Stimulated activated CD4-positive, alpha-beta T cell treated with anti-CD3 and anti-CD28 coated beads, Interleukin-1b, Interleukin-23, amount 100 ng/mL, for 24 hours (primary cell): ENCODE data around the gene ZMAT5.

Source experiments
- DNase-seq, 4 experiments: peaks; one replicate each; pipeline ENCODE4 v3.0.0-alpha.2; 2020; ENCODE audit warnings: low read depth in 4 of 4, low spot score in 1 of 4

ZMAT5 gene

GRCh38 chr22:29787371-29787980 is 20.7 kb upstream of the ZMAT5 start:
- no peak for DNase-seq

GRCh38 chr22:29786031-29786430 is 19.2 kb upstream of the ZMAT5 start:
- no peak for DNase-seq

GRCh38 chr22:29784451-29785361 is 17.9 kb upstream of the ZMAT5 start:
- DNase-seq, result no peak

GRCh38 chr22:29782061-29782845 is 15.4 kb upstream of the ZMAT5 start:
- no peak for DNase-seq

- no peak for DNase-seq
Measured at GRCh38 chr22:29780748-29781676, 14.2 kb upstream of the ZMAT5 start.

- no peak for DNase-seq
Measured at GRCh38 chr22:29780220-29780619, 13.4 kb upstream of the ZMAT5 start.

GRCh38 chr22:29773233-29773632 is 6.4 kb upstream of the ZMAT5 start:
- no peak for DNase-seq

GRCh38 chr22:29772170-29772641 is 5.4 kb upstream of the ZMAT5 start:
- DNase-seq, result no peak

- no peak for DNase-seq
Measured at GRCh38 chr22:29769723-29770321, 3.0 kb upstream of the ZMAT5 start.

- DNase-seq, result no peak
Measured at GRCh38 chr22:29768052-29768693, 1.4 kb upstream of the ZMAT5 start.

GRCh38 chr22:29767171-29768051 is 604 bp upstream of the ZMAT5 start, which contains the start of gene UQCR10:
UQCR10 (plus strand) TSS chr22:29767369; CDS start chr22:29767399, 30 bp downstream.
- peak; percentile 78 to 91 (median 88) for DNase-seq

GRCh38 chr22:29765905-29766631 is 739 bp downstream of the ZMAT5 start:
- peak in 1 of 4 experiments; percentile 5 for DNase-seq

- DNase-seq, result no peak
Measured at GRCh38 chr22:29762263-29762662, 4.5 kb downstream of the ZMAT5 start.

- DNase-seq, result no peak
Measured at GRCh38 chr22:29758959-29759358, 7.8 kb downstream of the ZMAT5 start.

GRCh38 chr22:29758068-29758622 is 8.7 kb downstream of the ZMAT5 start:
- DNase-seq, result no peak

- DNase-seq, result no peak
Measured at GRCh38 chr22:29757096-29757495, 9.7 kb downstream of the ZMAT5 start.

- no peak for DNase-seq
Measured at GRCh38 chr22:29756341-29756740, 10.5 kb downstream of the ZMAT5 start.
